Vagina (tissue), 2 donors: ENCODE measurements around the gene GADD45B.

Experiments used
- POLR2AphosphoS5 ChIP-seq, 2 donors: sonication (generic); formaldehyde crosslinking; IDR thresholded peaks; one replicate each; pipeline ENCODE4 v1.9.0; 2017; ENCODE audit warnings: antibody characterized with exemption in 2 of 2, mild to moderate bottlenecking in 2 of 2, low read depth in 1 of 2; ENCODE audit not compliant: insufficient read depth in 1 of 2
- TF ChIP-seq, protein P1 (sequence below), 3 experiments: fragments of 450-650 bp in 2 of 3; fragments of 200-600 bp in 1 of 3; sonication (generic) in 1 of 3; IDR thresholded peaks; one replicate each; pipeline ENCODE4 v1.5.1; 2017 to 2019; ENCODE audit warnings: antibody characterized with exemption in 3 of 3, mild to moderate bottlenecking in 2 of 3, moderate library complexity in 2 of 3

DNA sequence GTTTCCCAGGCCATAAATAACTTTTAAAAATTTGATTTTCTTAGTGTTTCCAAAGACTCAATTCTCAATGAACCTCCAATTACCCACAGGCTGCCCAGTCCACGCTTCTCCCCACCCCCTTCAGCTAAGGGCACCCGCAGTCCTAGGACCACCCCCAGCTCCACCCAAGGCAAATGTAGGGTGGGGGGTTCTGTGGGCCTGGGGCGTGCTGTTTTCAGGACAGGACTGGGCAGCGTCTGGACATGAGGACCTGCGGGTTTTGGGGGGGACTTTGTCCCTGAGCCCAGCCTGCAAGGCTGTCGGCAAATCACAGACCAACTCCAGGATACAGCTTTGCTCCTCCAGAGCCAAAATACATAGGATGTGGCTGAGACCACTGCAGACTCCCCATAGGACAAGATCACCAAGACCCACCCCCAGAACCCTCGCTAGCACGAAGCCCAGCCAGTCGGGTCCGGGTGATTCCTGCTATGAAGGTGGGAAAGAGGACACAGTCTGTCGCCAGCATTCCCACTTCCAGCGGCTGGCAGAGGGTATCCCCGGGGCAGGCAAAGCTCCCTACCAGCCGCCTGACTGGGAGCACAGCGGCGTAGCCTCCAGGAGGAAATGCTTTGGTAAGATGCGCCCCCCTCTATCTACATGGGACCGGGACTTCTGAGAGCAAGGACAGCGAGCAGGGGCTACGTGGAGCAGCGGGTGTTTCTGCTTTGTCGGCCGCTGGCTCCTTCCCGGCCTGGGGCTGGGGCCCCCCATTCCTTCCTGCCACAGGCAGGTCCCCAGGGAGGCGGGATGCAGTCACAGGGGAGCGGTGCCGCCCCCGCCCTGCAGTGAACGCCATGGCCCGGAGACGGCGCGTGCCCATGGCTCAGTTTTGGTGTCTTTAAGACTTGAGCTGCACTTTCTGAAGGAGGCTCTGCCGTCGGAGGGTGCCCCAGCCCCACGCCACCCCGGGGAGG is 46.9 kb upstream of the GADD45B start:
- TF ChIP-seq, protein P1, sequence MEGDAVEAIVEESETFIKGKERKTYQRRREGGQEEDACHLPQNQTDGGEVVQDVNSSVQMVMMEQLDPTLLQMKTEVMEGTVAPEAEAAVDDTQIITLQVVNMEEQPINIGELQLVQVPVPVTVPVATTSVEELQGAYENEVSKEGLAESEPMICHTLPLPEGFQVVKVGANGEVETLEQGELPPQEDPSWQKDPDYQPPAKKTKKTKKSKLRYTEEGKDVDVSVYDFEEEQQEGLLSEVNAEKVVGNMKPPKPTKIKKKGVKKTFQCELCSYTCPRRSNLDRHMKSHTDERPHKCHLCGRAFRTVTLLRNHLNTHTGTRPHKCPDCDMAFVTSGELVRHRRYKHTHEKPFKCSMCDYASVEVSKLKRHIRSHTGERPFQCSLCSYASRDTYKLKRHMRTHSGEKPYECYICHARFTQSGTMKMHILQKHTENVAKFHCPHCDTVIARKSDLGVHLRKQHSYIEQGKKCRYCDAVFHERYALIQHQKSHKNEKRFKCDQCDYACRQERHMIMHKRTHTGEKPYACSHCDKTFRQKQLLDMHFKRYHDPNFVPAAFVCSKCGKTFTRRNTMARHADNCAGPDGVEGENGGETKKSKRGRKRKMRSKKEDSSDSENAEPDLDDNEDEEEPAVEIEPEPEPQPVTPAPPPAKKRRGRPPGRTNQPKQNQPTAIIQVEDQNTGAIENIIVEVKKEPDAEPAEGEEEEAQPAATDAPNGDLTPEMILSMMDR (IDR thresholded peaks at IDR 0.05): no peak
- no peak for TF ChIP-seq POLR2AphosphoS5 (IDR thresholded peaks at IDR 0.05; ENCODE audit: insufficient read depth in 1 of 2, low read depth in 1 of 2)
